HG02678 (cell line): ENCODE measurements around the gene DENND1B.

ENCODE experiments used
- ATAC-seq: cut with Tn5 transposase; IDR thresholded peaks from one replicate; pipeline ENCODE4 v1.9.1; 2021; ENCODE audit warnings: mild to moderate bottlenecking, moderate library complexity; ENCODE audit not compliant: unreplicated experiment

Gene DENND1B

GRCh38 chr1:197686702-197687355 lies 88.5 kb downstream of the DENND1B start:
- no peak for ATAC-seq

- no peak for ATAC-seq
These were observed 89.0 kb downstream of the DENND1B start for GRCh38 chr1:197686231-197686630.

- no peak for ATAC-seq
These were observed 89.5 kb downstream of the DENND1B start for GRCh38 chr1:197685785-197686184.

- ATAC-seq: no peak
These were observed 91.3 kb downstream of the DENND1B start for GRCh38 chr1:197683895-197684553.

GRCh38 chr1:197683280-197683679 lies 92.0 kb downstream of the DENND1B start:
- ATAC-seq: no peak

GRCh38 chr1:197680311-197680710 lies 95.0 kb downstream of the DENND1B start:
- no peak for ATAC-seq

- ATAC-seq: no peak
These were observed 97.5 kb downstream of the DENND1B start for GRCh38 chr1:197677752-197678295.

GRCh38 chr1:197677313-197677712 lies 98.0 kb downstream of the DENND1B start:
- ATAC-seq: no peak

GRCh38 chr1:197675583-197676208 lies 99.6 kb downstream of the DENND1B start:
- ATAC-seq: no peak

- no peak for ATAC-seq
These were observed 101.0 kb downstream of the DENND1B start for GRCh38 chr1:197674286-197674685.

- ATAC-seq: no peak
These were observed 102.0 kb downstream of the DENND1B start for GRCh38 chr1:197673292-197673691.

- no peak for ATAC-seq
These were observed 102.9 kb downstream of the DENND1B start for GRCh38 chr1:197672347-197672746.

- no peak for ATAC-seq
These were observed 103.4 kb downstream of the DENND1B start for GRCh38 chr1:197671920-197672319.

GRCh38 chr1:197671140-197671539 lies 104.1 kb downstream of the DENND1B start:
- ATAC-seq: no peak

GRCh38 chr1:197666769-197667285 lies 108.5 kb downstream of the DENND1B start:
- no peak for ATAC-seq

- no peak for ATAC-seq
These were observed 110.9 kb downstream of the DENND1B start for GRCh38 chr1:197664391-197664790.

- ATAC-seq: no peak
These were observed 111.9 kb downstream of the DENND1B start for GRCh38 chr1:197663162-197663953.

GRCh38 chr1:197660389-197660788 lies 114.9 kb downstream of the DENND1B start:
- no peak for ATAC-seq

- ATAC-seq: no peak
These were observed 116.1 kb downstream of the DENND1B start for GRCh38 chr1:197659171-197659570.

GRCh38 chr1:197649188-197649587 lies 126.1 kb downstream of the DENND1B start:
- ATAC-seq: no peak

GRCh38 chr1:197638316-197638715 lies 137.0 kb downstream of the DENND1B start:
- no peak for ATAC-seq
